CD4-positive, alpha-beta T cell treated with Interferon gamma for 1 hour (primary cell): Measurements from ENCODE around the gene ST6GALNAC4.

Experiments
- DNase-seq: peaks from one replicate; pipeline ENCODE4 v3.0.0-alpha.2; 2020

ST6GALNAC4 gene

GRCh38 chr9:127910613-127911205 lies 6.1 kb downstream of the ST6GALNAC4 start:
- no peak for DNase-seq

- no peak for DNase-seq
Measured at GRCh38 chr9:127909839-127910273, 7.0 kb downstream of the ST6GALNAC4 start.

- DNase-seq = no peak
Measured at GRCh38 chr9:127908660-127908926, 8.2 kb downstream of the ST6GALNAC4 start.

DNA sequence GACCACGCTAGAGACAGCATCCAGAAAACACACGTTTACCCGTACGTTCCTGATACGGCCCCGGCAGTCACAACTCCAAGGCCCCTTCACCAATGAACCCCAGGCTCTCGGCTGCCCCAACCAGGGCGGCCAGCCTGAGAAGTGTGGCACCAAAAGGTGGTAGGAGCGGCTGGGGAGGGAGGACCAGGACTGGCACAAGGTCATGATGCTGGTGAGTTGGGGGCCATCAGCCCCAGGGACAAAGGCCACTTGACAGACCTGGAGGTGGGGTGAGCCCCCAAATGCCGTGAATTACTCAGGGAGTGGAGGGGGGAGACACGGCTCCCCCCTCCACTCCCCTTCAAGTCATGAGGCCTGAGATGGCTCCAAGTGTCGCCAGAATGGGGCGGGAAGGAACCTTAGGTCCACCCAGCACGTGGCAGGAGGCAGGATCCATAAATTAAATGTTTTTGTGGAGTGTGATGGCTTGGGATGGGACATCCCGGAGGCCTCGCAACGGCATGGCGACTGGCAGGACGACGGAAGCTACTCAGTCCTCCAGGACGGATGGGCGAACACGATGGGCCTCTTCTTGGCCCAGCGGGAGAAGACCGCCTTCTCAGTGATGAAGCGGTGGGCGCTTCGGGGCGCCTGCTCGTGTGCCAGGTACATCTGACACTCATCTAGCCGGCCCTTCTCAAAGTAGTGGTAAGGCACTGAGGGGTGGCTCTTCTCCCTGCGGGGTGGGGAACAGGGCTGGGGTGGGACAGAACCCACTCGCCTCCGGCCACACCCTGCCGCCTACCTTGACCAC lies 8.8 kb downstream of the ST6GALNAC4 start:
- DNase-seq = no peak

DNA sequence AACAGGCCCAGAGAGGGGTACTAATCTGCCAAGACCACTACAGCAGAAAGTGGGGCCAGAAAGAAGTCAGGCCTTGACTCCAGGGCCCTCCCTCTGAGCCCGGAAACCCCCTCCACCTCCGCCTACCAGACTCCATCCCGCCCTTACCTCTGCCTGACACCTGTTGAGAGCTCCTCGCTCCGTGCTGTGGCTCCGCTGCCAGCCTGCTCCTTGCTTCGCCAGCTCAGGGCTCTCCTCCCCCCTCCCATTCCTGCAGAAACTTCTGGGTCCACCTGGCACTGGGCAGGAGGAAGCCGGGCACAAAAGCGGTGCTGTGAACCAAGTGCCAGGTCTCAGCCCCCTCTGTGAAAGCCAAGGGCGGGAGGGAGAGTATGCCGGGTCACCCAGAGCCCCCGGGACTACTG lies 11.1 kb downstream of the ST6GALNAC4 start:
- DNase-seq = peak; percentile 84

- peak; percentile 81 for DNase-seq
Measured at GRCh38 chr9:127905004-127905728, 11.7 kb downstream of the ST6GALNAC4 start.

DNA sequence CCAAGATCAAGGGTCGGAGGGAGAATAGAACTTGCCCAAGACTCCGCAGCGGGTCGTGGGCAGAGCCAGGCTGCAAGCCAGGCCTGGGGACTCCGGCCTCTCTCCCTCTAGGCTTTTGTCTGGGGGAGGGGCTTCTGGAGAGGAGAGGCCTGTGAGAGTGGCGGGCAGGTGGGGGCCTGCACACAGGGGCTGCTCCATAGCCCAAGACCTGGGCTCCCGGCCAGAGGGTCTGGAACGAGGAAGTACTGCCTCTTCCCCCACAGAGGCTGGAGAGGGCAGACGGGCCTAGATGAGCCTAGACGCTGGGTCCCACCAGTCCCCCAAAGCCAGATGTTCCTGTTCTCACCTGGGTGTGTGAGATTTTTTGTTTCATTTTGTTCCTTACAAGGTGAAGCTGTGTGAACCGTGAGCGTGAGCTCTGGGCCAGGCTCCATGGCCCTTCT lies 12.3 kb downstream of the ST6GALNAC4 start:
- DNase-seq = no peak

DNA sequence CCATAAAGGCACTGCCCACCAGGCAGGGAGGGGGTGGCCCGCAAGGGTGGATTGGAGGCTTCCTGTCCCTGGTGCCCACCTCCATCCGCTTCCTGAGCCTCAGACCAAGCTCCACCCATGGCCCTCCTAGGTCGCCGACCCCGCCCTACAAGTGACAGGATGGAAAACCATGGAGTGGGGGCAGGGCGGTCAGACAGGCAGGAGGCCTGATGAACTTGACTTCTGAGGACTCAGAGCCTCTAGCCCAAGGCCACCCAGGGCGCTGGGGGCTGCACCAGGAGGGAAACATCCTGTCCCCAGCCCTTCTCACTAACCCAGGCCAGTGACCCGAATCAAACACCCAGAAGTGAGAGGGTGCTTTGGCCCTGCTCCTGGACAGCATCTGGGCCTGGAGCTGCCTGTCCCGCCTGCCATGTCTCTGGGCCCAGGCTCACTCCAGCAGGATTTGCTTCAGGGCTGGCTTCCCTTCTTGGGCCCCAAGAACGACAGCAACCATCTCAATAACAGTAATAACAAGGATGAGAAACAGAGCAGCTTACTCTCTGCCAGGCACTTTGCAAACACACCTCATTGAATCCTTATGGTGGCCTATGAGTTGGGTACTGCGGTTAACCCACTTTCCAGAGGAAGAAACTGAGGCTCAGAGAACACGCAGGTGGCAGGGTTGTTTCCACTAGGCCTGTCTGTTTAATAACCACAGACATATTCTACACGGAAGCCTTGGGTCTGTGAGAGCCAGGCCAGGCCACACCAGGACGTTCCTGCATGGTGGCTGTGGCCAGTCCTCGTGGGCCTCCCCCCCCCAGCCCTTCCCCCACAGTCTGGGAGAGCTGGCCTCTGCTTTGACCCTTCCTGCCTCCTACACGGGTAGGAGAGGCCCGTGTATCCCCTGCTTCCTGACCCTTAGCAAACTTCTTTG lies 13.0 kb downstream of the ST6GALNAC4 start:
- peak; percentile 69 for DNase-seq

DNA sequence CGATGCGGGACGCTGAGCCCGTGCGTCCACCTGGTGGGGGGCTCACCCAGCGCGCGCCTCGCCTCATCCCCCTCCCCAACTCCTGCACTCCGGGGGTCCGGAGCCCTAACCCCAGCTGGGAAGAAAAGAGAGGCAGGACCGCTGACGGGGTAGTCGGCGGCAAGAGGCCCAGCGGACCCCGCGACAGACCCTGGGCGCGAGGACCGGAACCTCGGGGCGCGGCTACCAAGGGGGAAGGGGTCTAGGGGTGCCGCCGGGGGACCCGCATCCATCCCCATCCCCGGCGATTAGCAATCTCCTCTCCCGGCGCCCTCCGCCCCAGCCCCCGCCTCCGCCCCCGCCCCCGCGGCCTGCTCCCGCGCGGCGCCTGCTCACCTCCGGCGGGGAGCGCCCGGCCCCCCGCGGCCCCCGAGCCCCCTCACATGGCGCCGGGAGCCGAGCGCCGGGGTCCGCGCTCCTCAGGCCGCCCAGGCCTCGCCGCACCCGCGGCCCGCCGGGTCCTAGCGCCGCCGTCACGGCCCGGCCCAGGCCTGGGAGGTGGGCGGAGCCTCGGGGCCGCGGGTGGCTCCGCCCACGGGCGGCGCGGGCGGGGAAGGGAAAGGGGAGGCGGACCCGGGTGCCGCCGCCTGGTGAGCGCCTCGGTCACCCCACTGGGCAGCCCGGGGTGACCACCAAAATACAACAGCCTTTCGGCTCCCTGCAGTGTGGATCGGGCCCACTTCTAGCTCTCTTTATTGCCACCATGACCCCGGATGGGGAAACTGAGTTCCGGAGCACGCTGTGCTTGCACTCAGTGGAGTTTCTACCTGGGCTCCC lies 17.5 kb downstream of the ST6GALNAC4 start, which contains the start of gene ST6GALNAC6:
Gene ST6GALNAC6 (minus strand): TSS at position 476 of the 816 bp plus-strand sequence. CDS start 1,622 bp downstream, outside the sequence.
- peak; percentile 70 for DNase-seq

DNA sequence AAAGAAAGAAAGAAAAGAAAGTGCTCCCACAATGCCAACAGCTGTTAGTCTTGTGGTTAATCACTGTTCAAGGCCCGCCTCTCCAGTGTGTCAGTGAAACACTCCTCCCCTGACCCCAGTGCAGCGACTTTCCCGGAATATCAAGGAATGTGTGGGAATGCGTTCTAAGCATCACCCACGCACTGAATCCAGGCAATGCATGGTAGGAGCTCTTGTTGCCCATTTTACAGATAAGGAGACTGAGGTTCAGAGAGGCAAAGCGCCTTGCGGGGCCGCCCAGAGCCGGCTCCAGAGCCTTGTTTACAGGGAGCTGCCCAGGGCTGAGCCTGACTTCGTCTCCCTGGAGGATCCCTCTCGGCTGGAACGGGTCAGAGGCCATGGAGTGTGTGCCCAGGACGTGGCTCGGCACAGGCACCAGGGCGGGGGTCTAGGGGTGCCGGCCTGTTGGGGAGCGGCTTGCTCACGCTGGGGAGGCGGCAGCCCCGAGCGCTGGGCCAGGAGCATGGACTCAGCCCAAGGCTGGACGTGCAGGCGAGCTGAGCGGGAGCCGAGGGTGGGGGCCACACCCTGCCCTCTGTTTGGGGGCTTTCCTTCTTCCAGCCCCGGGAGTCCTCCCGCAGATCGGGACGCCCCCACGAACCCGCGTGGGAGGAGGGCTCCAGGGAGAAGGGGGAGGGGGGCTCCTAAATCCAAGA lies 18.3 kb downstream of the ST6GALNAC4 start:
- DNase-seq = no peak

DNA sequence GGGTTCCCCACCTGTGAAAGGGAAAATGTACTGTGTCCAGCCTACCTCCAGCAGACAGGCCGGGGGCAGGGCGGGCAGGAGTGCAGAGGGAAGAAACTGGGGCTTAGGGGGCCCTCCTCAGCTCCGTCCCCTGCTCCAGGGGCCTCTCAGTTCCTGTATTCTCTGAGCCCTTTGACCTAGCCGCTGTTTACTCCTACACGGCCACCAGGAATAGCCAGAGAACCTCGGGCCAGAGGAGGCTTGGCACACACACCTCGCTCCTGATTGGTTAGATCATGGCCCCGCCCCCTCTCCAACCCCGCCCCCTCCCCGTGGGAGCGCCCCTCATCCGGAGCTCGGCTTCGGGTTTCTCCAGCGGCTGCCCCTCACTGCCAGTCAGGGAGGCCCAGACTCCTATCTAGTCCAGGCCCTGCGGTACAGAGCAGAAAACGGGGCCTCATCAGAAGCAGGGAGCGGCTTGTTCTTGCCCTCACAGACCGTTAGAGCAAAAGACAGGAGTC lies 19.6 kb downstream of the ST6GALNAC4 start:
- DNase-seq = peak; percentile 29

GRCh38 chr9:127896395-127897192 lies 20.2 kb downstream of the ST6GALNAC4 start:
- DNase-seq = no peak

DNA sequence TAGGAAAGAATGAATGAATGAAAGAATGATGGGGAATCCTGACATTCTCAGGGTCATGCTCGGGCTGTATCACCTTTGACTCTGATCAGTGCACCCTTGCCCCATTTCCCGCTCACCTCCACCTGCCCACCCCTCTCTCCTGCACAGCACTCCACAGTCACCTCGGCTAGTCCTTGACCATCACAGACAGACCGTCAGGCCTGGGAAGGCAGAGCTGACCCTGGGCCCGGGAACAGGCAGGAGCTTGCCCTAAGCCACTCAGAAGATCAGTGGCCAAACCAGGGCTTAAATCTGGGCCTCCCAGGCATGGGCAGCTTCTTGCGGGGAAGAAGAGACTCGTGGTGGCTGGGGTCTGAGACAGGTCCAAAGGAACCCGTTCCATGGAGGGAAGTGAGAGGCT lies 21.0 kb downstream of the ST6GALNAC4 start:
- no peak for DNase-seq

- no peak for DNase-seq
Measured at GRCh38 chr9:127893392-127893791, 23.4 kb downstream of the ST6GALNAC4 start.

GRCh38 chr9:127892831-127893230 lies 24.0 kb downstream of the ST6GALNAC4 start:
- no peak for DNase-seq

- DNase-seq = no peak
Measured at GRCh38 chr9:127890053-127890452, 26.8 kb downstream of the ST6GALNAC4 start.

DNA sequence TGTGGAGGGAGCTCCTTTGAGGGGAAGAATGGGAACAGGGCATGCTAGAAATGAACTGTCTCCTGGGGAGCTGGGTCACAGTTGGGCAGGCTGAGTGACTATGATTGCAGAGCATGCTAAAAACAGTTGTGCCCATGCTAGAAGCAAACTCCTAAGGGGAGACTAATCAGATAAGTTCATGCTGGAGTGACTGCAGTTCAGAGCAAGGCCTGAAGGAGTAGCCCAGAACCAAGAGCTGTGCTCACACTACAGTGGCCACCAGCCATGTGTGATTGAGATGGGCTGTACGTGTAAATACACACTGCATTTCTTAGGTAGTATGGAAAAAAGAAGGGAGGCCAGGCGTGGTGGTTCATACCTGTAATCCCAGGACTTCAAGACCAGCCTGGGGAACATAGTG lies 29.0 kb downstream of the ST6GALNAC4 start:
- no peak for DNase-seq

GRCh38 chr9:127886401-127886972 lies 30.4 kb downstream of the ST6GALNAC4 start:
- no peak for DNase-seq

DNA sequence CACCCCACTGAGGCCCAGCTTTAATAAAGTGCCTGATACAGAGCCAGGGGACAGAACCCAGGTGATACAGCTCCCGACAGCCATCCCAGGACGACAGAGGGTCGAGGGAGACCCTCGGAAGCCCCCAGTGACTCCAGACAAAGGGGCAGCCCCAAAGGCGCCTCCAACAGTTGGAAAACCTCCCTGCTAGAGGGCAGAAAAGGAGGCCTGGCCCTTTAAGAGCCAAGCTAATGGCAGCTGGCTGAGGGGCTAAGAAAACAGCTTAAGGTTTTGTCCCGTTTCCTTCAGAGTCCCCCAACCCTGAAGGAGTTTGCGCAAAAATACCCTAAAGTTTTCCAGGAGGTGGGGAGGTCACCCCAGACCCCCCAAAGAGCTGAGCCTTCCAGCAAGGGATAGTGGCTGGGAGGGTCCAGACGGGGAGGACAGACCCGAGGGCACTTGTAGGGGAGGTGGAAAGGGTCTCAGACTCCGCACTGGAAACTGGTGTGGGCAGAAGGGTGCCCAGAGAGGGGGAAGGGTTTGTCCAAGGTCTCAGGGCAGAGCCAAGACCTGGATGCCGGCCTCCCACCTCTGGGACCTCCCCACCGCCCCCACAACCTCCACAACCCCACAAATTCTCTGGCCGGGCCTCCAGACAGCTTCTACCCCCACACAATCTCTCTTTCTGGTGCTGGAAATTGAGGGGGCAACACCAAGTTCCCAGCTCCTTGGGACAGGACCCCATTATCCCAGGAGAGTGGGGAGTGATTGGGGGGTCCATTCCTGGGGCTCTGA lies 31.1 kb downstream of the ST6GALNAC4 start:
- no peak for DNase-seq
